AG04449 (cell line): ENCODE measurements around the gene LIF.
"Not testable (repeated sequence)": the region's sequence is repeated elsewhere in the genome, so short reads cannot be mapped to it uniquely, and the experiment has no call there.

Experiments
- CTCF ChIA-PET: fragments of 350-600 bp; formaldehyde crosslinking; extraction: SDS; loops from one replicate; lab custom pipeline; 2021; ENCODE audit warnings: antibody characterized with exemption; lab: Yijun Ruan, JAX
- POLR2A ChIA-PET: fragments of 400-600, 350-600 bp; formaldehyde crosslinking; extraction: SDS; loops from one replicate; lab custom pipeline; 2020; ENCODE audit warnings: antibody characterized with exemption, inconsistent platforms; lab: Yijun Ruan, JAX
- DNase-seq: peaks from one replicate; pipeline ENCODE4 v3.0.0-alpha.2; 2010; ENCODE audit warnings: low read depth, low spot score
- H3K4me3 ChIP-seq: 2 replicates; pipeline ENCODE4 v1.5.1; 2011; ENCODE audit warnings: low read depth, mild to moderate bottlenecking, control low read depth, low read length
- CTCF ChIP-seq: IDR thresholded peaks from one replicate; pipeline ENCODE4 v1.5.1; 2011; ENCODE audit warnings: mild to moderate bottlenecking, moderate library complexity, low read length, control low read depth, inconsistent platforms; ENCODE audit not compliant: insufficient read depth; ENCODE audit errors: missing control alignments

LIF gene

GRCh38 chr22:30216710-30217109, 29.8 kb downstream of the LIF start:
- DNase-seq = no peak
- no peak overlapping the region for H3K4me3 ChIP-seq
- ChIA-PET CTCF (no interaction called here), POLR2A (no interaction called here)
- TF ChIP-seq CTCF = no peak

GRCh38 chr22:30216272-30216671, 30.3 kb downstream of the LIF start:
- CTCF ChIA-PET = interaction anchor here (1.9 kb wide), 1 partner anchor 11 kb away, joined by 7 read pairs; no protein-coding TSS in a partner anchor
- POLR2A ChIA-PET, DNase-seq, H3K4me3 ChIP-seq: not testable (repeated sequence)

- ChIA-PET POLR2A (interaction anchor here (1.5 kb wide), 1 partner anchor 21 kb away, joined by 8 read pairs; no protein-coding TSS in a partner anchor), CTCF (interaction anchor here (1.2 to 1.9 kb wide), 3 partner anchors 13 to 40 kb away, joined by 3 to 7 read pairs (median 6); no protein-coding TSS in a partner anchor)
- TF ChIP-seq CTCF = no peak
- H3K4me3 ChIP-seq = no peak overlapping the region
- no peak for DNase-seq
These were observed 31.7 kb downstream of the LIF start for GRCh38 chr22:30214703-30215407.

- no peak for TF ChIP-seq CTCF
- no peak overlapping the region for H3K4me3 ChIP-seq
- ChIA-PET CTCF (interaction anchor here (0.7 to 1.4 kb wide), 2 partner anchors 24 to 99 kb away, joined by 3 read pairs; no protein-coding TSS in a partner anchor), POLR2A (interaction anchor here (1.5 kb wide), 1 partner anchor 17 kb away, joined by 5 read pairs; no protein-coding TSS in a partner anchor)
- DNase-seq = peak; percentile 28
These were observed 33.5 kb downstream of the LIF start for GRCh38 chr22:30212996-30213441.

GRCh38 chr22:30212363-30212995, 34.1 kb downstream of the LIF start:
- ChIA-PET CTCF (interaction anchor here (0.7 to 1.4 kb wide), 2 partner anchors 25 to 98 kb away, joined by 3 read pairs; no protein-coding TSS in a partner anchor), POLR2A (interaction anchor here (0.8 to 1.5 kb wide), 2 partner anchors 16 to 22 kb away, joined by 3 to 5 read pairs; no protein-coding TSS in a partner anchor)
- TF ChIP-seq CTCF = peak; percentile 18
- DNase-seq = peak; percentile 69
- no peak overlapping the region for H3K4me3 ChIP-seq

GRCh38 chr22:30211124-30211820, 35.3 kb downstream of the LIF start:
- no peak overlapping the region for H3K4me3 ChIP-seq
- no peak for TF ChIP-seq CTCF
- POLR2A ChIA-PET = no interaction called here
- CTCF ChIA-PET = no interaction called here
- DNase-seq = no peak
